UCSD-AML1 (cell line): ENCODE results near the gene PBX1.

Experiments
- DNase-seq: peaks from one replicate; lab custom pipeline; 2025; ENCODE audit not compliant: unreplicated experiment; lab: John Stamatoyannopoulos, UW

PBX1 gene

DNA sequence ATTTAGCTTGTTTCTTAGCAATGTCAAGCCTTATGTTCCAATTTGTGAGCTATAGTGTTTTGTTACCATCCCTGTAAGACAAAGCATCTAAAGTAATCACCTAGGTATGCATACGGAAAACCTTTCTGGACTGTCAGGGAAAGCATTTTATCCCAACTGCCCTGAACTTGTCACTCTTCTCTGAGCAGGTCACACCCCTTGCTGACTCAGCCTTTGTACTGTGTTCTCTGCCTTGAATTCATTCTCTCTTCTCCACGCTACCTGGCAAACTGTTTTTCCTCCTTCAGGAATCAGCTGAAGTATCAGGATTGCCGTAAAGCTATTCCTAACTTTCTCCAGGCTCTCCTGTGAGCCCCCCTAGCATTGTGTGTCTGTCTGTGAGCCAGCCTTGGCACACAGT is 54.2 kb downstream of the PBX1 start:
- DNase-seq, result no peak

DNA sequence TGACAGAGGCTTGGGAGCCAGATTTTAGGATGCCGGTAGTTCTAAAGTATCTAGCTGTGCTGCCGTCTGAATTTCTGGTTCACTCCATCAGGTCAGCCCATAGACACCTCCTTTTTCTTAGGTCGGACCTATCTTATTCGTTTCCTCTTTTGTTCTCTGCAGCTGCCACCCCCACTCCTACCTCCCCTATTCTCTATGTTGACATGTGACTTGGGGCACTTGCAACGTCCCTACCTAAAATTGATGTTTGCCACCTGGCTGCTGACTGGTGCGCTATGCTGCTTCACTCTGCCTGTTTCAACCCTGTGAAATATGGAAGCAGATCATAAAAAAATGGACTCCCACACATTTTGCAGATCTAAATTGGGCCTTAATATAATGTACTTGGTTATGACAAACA is 55.3 kb downstream of the PBX1 start:
- DNase-seq, result no peak

DNA sequence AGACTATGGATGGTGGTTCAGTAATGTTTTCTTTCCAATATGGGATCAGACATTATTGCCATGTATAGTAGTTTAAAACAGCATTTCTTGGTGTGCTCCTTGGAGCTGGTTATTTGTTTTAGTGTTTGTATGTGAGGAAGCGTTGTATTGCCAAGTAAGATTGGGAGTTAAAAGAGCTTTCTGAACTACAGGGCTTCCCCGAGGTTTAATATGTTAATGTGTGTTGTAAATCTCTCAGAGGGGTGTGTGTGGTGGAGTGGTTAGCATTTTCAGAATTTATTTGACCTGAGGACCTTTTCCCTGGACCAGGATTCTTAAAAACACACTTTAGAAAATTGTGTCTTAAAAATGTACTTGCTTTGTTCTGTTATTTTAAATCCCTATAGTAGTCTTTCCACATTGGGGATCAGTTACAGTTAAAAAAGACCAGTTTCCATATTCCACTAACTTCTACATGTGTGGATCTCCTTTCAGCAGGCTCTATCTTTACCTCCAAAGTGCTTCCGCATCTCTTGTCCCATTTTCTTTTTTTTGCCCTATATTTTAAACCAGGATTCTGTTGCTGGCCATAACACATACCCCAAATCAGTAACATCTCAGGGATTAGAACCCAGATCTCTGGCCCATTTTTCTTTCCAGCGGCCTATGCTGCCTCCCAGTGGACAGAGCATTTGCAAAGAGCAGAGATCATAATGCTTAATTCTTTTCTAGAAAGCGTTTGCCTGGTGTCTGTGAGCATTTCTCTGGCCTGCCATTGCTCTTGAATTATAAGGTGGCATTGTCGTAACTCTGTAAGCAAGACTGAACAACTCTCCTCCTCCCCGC is 58.6 kb downstream of the PBX1 start:
- no peak for DNase-seq

DNA sequence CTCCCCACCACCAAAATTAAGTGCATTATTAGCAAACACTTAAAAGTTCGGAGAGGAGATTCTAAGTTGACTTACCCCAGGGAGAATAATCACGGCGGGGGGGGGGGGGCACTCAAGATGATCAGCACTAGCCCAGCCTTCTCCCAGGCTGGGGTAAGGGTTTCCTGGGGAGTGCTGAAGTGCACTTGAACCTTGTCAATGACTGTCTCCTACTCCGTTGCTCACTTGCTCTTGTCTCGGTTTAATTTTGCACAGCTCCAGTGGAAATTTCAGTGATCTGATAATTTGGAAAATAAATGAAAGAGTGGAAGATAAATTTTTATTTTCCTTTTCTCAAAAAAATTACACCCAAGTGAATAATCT is 59.2 kb downstream of the PBX1 start:
- DNase-seq, result no peak

DNA sequence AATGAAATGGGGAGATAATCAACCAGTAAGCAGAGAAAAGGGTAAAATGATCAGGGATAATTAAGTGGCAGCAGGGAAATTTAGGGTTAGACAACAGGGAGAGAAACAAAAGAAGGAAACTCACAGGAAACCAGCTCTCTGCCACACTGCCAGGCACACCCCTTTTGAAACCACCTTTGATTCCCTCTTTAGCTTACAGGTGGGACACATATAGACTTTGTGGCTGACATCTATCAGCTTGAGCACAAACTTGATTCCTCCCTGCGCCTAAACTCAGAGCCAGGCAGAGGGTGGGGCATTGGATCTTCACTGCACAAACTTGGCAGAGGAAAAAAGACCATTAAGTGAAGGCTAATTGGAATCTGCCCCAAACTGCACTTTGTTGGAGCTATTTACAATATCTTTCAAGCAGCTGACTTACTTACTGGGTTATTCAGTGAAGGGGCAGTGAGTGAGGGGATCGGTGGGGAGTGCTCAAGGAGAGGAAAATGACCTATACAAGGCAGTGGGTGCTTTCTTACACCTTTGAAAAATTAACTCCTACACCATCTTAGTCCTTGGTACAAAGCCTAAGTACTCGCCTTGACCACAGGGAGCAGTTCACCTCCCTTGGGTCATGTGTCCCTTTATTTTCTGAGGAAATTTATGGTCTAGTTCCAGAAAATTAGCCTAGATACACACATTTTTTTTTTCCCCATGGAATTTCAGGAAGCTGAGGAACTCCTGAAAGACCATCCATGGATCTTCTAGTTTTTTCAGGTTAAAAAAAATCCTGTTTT is 60.2 kb downstream of the PBX1 start:
- DNase-seq, result no peak

DNA sequence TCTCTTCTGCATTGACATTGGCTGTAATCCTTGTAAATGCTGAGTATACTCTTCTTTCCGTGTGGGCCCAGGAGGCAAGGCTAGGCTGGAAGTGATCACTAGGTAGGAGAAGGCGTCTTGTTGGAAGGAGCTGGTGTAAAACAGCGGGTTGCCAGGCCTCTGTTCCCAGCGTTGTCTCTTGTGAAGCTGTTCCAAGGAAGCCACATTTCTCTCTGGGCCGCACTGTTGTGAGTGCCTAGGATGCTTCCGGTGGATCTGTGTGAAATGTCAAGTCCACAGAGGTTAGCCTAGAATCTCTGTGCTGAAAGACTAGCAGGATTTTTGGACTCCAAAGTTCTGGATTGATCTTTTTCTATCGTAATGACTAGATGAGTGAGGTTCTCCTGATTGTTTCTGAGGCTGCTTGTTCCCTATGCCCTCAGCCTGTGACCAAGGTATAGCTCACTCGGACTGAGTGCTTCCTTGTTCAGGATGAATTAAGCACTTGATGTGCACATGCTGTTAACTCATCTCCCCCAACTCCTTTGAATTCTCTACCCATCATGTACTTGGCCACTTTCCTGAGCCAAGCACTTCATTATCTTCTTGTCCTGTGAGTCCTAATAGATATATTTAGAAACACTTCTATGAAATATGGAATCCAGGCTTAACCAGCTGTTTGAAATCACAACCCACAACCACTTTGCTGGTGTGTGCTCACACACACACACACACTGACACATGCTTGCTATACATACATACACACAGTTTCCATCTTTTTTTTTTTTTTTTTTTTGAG is 63.3 kb downstream of the PBX1 start:
- no peak for DNase-seq

DNA sequence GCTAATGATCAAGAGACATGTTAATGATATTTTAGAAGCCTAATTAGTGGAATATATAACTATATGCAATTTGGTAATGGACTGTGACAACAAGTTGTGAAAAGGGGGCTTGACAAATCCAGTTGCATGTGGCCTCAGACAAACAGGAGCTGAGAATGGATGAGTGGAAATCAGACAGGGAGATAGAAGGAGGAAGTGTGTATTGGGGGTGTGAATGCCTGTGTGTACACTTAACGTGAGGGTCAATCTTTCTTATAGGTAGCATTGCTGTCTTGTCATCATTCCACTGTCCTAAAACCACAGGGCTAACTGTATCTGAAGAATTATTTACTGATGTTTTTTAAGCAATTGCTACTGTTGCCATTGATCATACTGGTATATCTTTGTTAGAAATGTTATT is 64.8 kb downstream of the PBX1 start:
- no peak for DNase-seq

DNA sequence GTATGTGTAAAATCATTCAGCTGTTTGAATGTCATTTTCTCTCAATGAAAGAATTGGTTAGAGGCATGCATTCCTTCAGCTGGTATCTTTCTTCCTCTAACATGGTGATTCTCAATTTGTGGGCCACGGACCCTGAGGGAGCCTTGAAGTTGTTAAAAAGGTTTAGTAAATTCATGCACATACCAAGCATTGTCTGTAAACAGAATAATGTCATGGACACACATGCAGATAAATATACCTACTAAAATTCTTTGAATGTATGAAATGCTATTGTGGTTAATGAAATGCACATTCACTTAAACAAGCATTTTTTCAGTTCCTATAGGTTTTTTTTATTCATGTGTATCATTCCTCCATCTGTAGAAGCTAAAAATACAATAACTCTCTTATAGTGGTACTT is 65.4 kb downstream of the PBX1 start:
- DNase-seq, result no peak

DNA sequence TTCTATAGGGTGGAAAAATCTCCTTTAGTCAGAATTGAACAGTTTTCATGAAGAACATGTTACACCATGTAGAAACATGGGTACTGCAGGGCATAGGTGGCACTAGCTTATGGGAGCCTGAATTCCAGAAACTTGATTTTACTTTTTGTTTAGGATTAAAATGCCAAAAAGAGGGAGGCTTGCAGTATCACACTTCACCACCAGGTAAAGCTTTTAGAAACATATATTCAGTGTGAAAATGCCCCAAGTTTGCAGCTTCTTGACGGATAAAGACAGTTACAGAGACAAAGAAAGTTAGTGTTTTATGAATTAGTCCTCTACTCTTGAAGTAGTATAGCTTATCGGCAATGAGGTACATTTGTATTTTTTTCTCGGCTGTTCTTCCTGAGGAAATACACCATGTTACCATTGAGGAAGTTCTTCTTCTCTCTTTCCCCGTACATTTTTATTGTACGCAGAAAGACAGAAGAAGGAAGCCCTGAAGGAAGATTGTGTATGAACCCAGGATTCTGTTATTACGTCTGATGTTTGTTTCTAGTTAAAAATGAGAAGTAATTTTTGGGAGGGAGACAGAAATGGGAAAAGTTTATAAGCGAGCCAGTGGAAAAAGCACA is 66.1 kb downstream of the PBX1 start:
- DNase-seq, result no peak

DNA sequence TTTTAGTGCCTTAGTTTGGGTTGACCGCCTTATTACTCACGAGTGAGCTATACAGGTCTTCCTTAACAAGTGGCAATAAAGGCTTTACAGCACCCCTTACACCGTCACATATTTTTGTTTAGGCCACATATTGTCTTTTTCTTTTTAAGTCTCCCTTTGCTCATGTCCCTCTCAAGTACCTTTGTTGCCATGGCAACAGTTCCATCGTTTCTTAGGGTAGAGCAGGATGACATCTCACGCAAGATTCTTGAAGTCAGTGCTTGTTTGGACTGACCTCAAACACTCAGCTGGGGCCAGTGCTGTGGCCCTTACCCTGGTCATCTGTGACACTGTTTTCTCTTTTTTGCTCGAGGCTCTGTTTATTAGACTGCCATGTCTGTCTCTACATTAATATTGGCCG is 69.8 kb downstream of the PBX1 start:
- no peak for DNase-seq

DNA sequence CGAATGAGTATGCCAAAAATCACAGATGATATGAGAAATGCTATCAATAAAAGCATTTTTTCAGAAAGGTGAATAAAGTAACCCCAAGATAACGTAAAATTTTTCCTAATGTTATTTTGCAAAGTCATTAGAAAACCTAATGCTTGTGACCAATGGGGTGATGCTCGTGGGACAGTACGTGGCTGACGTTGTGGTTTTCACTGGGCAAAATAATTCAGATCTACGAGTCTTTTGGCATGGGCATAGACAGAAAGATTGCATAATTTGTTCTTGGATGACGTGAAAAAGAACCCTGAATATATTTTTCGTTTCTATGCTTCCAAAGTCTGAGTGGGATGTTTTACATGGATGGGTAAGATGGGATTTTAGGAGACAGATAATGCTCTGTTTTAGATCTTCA is 71.0 kb downstream of the PBX1 start:
- no peak for DNase-seq

DNA sequence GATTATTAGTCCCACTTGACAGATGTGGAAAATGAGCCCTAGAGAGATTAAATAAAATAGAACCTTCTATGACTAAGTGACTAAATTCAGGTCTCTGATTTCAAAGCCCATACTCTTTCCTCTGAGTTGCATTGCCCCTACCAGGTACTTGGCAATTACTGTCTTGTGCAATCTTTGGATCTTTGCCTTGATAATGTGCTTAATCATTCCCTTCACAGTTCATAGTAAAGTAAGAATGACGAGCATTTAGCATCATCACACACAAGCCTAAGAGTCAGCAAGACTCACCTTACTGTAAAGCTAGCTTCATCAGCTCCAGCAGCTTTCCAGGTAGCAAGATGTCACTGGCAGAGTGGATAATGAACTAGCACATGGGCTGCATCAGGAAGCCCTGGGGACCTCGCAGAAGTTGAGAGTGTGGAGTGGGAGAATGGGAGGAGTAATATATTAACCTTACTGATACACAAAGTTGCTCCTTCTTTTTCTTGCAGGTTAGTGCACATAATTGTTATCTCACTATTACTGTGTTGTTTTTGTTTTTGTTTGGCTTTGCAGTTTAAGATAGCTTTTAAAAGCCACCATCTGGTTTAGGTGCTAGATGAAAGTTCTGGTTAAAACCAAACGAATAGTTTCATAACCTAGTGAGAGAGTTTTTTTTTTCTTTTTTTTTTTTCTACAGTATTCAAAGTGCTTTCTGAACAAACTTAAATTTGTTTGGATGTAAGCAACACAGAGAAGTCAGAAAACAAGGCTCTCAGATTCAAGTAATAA is 71.8 kb downstream of the PBX1 start:
- DNase-seq, result no peak

DNA sequence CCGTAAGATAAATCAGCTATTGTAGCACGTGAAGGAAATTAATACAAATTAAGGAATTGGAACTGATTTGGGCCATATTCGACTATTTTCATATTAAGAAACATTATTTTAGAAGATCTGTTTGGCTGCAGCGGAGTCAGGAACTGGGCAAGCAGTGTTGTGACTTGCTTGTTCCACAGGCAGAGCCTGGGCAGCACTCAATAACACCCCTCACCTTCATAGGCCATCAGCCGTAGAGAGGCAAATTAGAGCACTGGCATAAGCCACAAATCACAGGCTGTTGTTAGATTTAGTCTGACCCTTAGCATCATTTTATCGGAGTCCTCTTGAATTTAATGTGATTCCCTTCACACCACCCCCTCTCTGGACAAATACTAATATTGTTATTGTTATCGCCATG is 72.8 kb downstream of the PBX1 start:
- no peak for DNase-seq

DNA sequence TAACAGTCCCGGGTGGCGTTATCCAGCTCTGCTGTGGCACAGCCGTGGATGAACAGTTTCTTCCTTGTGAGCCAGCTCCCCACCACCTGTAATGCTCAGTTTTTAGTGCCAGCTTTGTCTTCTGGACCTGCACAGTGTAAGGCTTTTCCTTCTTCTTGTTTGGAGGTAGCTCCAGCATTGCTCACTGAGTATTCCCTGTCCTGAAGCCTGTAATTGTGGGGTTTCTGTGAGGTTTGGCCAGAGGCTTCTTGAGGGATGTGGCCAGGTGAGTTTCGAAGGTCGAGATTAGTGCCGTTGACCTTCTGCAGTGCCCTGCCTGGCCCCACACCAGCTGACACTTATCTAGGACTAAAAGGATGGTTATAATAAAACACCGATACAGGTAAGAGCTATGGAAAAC is 75.0 kb downstream of the PBX1 start:
- no peak for DNase-seq

DNA sequence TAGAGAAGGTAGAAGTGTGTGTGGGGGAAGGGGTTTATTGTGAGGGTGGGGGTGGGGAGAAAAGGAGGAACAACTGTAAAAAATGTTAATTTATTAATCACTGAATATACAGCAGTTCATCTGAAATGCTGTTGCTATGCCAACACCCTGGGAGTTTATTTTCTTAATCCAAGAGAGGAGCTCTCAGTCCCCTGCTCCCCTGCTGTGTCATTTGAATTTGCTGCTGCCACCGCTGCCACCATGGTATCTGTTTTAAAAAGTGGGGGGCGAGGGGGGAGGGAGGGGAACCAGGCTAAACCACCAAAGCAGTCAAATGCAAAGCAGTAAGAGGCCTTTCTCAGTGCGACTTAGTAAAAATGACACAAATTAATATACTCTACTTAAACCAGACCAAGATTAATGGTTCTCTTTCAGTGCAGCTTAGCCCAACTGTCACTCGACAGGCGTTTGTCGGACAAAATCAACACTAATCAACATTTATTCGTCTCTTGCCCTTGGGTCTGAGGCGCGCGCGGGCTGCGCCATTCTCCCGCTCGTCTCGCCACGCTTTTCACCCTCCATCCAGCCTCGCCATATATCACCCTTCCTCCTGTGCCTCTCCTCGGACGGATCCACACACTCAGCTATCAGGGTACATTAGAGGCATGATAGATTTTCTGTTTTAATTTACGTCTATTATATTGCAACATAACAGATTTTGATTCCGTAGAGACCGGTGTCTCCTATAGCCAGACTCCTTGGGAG is 76.2 kb downstream of the PBX1 start:
- DNase-seq, result no peak

DNA sequence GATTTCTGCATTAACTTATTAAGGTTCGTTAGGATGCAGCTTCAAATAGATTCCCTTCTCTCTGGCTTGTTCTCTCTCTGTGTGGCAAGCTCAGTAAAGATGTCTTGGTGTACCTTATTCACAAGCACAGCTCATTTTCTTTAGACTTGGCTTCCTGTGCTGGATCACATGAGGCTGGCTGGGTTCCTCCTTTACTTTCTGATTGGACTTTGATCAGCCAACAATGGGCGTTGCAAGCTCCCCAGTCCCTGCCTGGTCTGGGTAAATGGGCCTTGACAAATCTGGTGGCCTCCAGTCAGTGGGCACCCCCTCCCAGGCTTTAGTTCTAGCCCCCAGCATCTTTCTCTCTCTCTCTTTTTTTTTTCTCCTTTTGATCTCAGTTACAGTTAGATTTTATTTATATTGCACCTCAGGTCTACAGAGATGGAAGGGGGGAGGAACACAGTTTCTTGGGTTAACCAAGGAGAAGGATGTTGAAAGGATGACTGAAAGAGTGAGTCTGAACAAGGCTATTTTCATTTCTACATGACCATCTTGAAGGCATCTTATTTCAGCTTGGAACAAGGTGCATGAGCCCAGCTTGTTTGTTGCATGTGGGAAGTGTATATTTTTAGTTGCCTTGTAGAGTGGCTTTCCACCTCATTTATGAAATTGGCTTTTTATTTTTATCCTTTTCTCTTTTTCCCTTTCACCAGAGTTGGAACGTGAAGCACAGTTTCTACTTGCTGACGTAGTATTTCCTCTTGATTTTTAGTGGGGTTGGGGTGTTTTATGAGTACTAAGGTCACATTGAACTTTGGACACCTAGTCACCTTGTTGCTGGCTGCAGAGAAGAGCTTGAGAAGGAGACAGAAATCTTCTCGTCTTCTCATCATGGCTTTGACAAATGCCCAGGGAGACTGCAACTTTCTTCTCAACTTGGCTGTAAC is 77.1 kb downstream of the PBX1 start:
- no peak for DNase-seq

DNA sequence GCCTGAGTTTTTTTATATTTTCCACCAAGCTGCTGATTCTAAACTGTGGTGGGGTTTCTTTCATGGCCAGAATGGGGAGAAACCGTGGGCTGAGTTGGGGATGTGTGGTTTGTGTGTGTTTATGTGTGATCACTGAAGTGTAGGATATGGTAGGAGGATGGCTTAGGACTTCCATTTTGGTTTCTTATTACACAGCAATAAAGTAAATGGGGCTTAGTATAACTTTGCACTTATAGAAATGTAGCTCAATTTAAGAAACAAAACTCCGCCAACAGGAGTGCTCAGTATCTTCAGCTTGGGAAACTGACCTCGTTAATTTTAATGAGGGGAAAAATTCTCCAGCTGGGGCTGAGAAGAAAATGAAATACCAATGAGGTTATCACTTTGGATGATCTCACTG is 77.8 kb downstream of the PBX1 start:
- no peak for DNase-seq

DNA sequence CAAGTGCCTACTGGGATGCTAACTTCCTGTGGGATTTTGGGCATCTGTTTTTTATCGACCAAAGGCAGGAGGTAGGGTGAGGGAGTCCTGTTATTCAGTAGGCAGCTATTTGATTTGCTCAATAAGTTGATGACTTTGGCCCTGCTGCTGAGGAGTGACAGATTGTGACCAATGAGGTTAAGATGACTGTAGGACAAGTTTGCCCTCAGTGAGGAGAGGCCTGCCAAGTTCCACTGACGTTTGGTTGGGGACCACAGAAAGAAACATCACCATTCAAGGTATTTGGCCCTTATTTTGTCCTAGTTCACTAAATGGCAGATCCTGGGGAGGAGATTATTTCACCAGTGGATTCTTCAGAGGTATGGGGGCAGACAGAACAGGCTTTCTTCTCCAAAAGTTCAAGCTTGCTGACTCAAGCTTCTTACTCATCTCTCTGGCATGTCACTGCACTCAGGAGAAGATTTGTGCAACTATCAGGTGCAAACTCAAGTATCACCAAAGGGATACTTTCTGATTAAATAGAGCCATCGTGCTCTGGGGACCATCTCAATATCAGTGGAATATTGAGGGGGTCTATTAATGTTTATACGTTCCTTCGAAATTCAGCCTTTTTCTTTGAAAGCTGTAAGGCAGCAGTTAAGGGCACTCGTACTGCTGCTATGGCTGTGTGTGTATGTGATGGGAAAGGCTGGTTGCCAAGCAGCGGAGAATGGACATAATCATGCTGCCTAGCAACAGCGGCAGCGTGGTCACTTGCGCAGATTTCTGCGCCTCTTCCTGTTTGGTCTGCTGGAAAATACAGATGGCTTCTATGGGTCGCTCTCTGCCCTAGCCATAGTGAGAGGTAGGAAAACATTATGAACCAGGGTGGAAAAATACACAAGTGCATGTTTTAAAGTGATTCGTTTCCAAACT is 78.7 kb downstream of the PBX1 start:
- DNase-seq, result no peak
